Natural killer cell treated with Interleukin-12 subunit alpha and Interleukin-12 subunit beta and Interleukin-15 and Interleukin-18, amount 100 ng/mL, for 72 hours (primary cell): ENCODE data around the gene SLC38A11. TPM values are rescaled to one million over a fixed set of nuclear protein-coding genes. Genes with fewer than 3 reads are reported as not detected.

Experiments
- ATAC-seq, 2 donors: fragments of 150-1000 bp; cut with Tn5 transposase in 1 of 2; sonication (Bioruptor Pico), chemical (Tn5 transposase) in 1 of 2; 2 replicates each; pipeline ENCODE4 v1.10.0; 2021
- DNase-seq: peaks from one replicate; pipeline ENCODE4 v3.0.0; 2022; ENCODE audit warnings: low spot score
- H3K27ac Mint-ChIP-seq, 2 donors: 1 replicate in 1 of 2; 2 replicates in 1 of 2; pipeline ENCODE4 v1.8.0; 2022; ENCODE audit warnings: mixed read lengths in 2 of 2, mild to moderate bottlenecking in 1 of 2, moderate library complexity in 1 of 2
- H3K27me3 Mint-ChIP-seq, 2 donors: 1 replicate in 1 of 2; 2 replicates in 1 of 2; pipeline ENCODE4 v1.8.0; 2022; ENCODE audit warnings: mixed read lengths in 2 of 2
- H3K36me3 Mint-ChIP-seq: one replicate; pipeline ENCODE4 v1.8.0; 2022; ENCODE audit warnings: mixed read lengths
- H3K4me1 Mint-ChIP-seq, 2 donors: 1 replicate in 1 of 2; 2 replicates in 1 of 2; pipeline ENCODE4 v1.8.0; 2022; ENCODE audit warnings: low read depth in 2 of 2, mixed read lengths in 2 of 2, mild to moderate bottlenecking in 1 of 2
- H3K4me3 Mint-ChIP-seq: one replicate; pipeline ENCODE4 v1.8.0; 2022; ENCODE audit warnings: mixed read lengths
- H3K9me3 Mint-ChIP-seq: 2 replicates; pipeline ENCODE4 v1.8.0; 2022; ENCODE audit warnings: mixed read lengths
- total RNA-seq, 2 donors: library from RNA; stranded (reverse); gene quantifications; one replicate each; pipeline ENCODE4 v1.2.3, GENCODE V29; 2022

SLC38A11 gene
- total RNA-seq, 2 donors from 2014 or later = not detected

DNA sequence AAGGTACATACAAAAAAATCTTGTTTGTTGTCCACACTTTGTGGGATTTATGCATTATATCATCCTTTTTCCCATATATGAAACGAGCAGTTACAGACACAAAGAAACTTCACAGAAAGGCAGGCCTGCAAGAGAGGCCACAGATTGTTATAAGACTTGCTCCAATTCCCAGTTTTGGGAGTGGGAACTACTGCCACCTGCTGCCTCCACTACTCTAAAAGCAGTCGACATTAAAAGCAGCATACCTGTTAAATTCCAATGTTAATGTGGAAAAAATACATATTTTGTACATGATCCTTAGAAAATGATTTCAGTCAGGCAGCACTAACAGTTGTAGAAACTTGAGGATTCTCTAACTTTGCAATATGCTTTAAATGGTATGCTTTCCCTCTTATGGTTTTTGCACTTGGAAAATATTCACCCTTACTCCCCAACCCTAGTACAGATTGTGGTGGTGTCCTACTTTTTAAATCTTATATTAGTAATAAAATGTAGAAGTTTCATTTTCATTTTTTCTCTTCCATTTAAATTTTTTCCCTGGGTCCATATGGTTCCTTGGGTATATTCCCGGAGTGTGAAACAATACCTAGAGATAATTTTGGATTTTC lies 37.9 kb downstream of the SLC38A11 start:
- Mint-ChIP-seq H3K27me3 (peaks cover 0 to 7% of the 10 kb centered on the region in 2 donors), H3K36me3 (no peaks in the 10 kb centered on the region), H3K9me3 (no peaks in the 10 kb centered on the region), H3K27ac (no peak overlapping the region), H3K4me1 (peaks cover 2 to 5% of the 10 kb centered on the region in 2 donors), H3K4me3 (no peak overlapping the region)
- ATAC-seq (no peak), DNase-seq (no peak)

GRCh38 chr2:164915566-164915965 lies 39.8 kb downstream of the SLC38A11 start:
- H3K27ac Mint-ChIP-seq = no peak overlapping the region
- H3K4me1 Mint-ChIP-seq = peaks cover 2 to 3% of the 10 kb centered on the region in 2 donors
- H3K9me3 Mint-ChIP-seq = no peaks in the 10 kb centered on the region
- H3K36me3 Mint-ChIP-seq = no peaks in the 10 kb centered on the region
- H3K4me3 Mint-ChIP-seq = no peak overlapping the region
- H3K27me3 Mint-ChIP-seq = peaks cover 0 to 7% of the 10 kb centered on the region in 2 donors
- no peak for DNase-seq
- no peak for ATAC-seq

DNA sequence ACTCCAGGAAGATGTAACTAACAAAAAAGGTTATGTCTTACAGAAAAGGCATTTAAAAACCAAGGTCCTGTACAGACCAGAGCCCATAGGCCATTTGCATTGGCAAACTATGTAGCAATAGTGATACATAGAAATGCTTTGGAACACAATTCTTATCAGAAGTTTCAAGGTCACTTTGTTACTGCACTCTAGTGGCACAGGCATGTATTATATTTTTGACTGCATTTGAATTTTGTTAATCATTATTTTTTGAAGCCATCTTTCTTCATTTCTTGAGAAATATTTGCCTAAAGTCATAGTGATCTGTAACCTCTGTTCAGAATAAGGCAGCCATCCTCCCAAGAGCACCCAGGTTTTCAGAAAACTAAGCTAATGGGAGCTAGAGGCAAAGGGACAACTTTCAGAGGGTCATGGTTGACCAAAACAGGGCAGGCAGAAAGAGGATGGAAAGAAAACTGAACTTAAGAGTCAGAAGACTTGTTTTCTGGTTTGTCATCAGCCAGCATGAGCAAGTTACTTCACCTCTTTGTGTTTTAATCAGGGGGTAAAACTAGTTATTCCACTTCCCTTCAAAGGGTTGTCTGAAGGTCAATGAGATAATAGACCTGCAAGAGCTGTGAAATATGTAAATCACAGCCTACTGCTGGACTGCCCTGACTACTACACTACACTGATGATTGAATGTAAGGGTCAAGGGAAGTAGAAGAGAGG lies 41.5 kb downstream of the SLC38A11 start:
- ATAC-seq = no peak
- H3K9me3 Mint-ChIP-seq = no peaks in the 10 kb centered on the region
- peaks cover 0 to 4% of the 10 kb centered on the region in 2 donors for H3K27me3 Mint-ChIP-seq
- H3K36me3 Mint-ChIP-seq = no peaks in the 10 kb centered on the region
- no peak overlapping the region for H3K4me3 Mint-ChIP-seq
- peaks cover 0 to 4% of the 10 kb centered on the region in 2 donors for H3K4me1 Mint-ChIP-seq
- no peak overlapping the region for H3K27ac Mint-ChIP-seq
- no peak for DNase-seq

GRCh38 chr2:164913011-164913410 lies 42.3 kb downstream of the SLC38A11 start:
- Mint-ChIP-seq H3K4me3 (no peak overlapping the region), H3K27ac (no peak overlapping the region)
- DNase-seq = no peak

GRCh38 chr2:164911832-164912231 lies 43.5 kb downstream of the SLC38A11 start:
- Mint-ChIP-seq H3K36me3 (no peaks in the 10 kb centered on the region), H3K27me3 (peaks cover 0 to 4% of the 10 kb centered on the region in 2 donors), H3K4me3 (no peak overlapping the region), H3K27ac (no peak overlapping the region), H3K9me3 (no peaks in the 10 kb centered on the region), H3K4me1 (peaks cover 0 to 4% of the 10 kb centered on the region in 2 donors)
- no peak for DNase-seq
- ATAC-seq = no peak

More at GRCh38 chr2:164913011-164913410, 42.3 kb downstream of the SLC38A11 start:
- no peaks in the 10 kb centered on the region for H3K36me3 Mint-ChIP-seq
- H3K9me3 Mint-ChIP-seq = no peaks in the 10 kb centered on the region
- H3K27me3 Mint-ChIP-seq = peaks cover 0 to 4% of the 10 kb centered on the region in 2 donors
- peaks cover 0 to 4% of the 10 kb centered on the region in 2 donors for H3K4me1 Mint-ChIP-seq
- no peak for ATAC-seq

- peaks cover 0 to 4% of the 10 kb centered on the region in 2 donors for H3K4me1 Mint-ChIP-seq
- no peaks in the 10 kb centered on the region for H3K9me3 Mint-ChIP-seq
- peaks cover 0 to 4% of the 10 kb centered on the region in 2 donors for H3K27me3 Mint-ChIP-seq
- DNase-seq (no peak), ATAC-seq (peak in 1 of 2 donors; percentile 52)
- H3K36me3 Mint-ChIP-seq = no peaks in the 10 kb centered on the region
- H3K27ac Mint-ChIP-seq = no peak overlapping the region
- no peak overlapping the region for H3K4me3 Mint-ChIP-seq
Observed at GRCh38 chr2:164910101-164910899, 45.0 kb downstream of the SLC38A11 start.

GRCh38 chr2:164906947-164907346 lies 48.4 kb downstream of the SLC38A11 start:
- ATAC-seq = no peak
- peaks cover 0 to 4% of the 10 kb centered on the region in 2 donors for H3K4me1 Mint-ChIP-seq
- H3K36me3 Mint-ChIP-seq = no peaks in the 10 kb centered on the region
- no peak overlapping the region for H3K27ac Mint-ChIP-seq
- no peaks in the 10 kb centered on the region for H3K9me3 Mint-ChIP-seq
- H3K27me3 Mint-ChIP-seq = no peaks in the 10 kb centered on the region
- no peak overlapping the region for H3K4me3 Mint-ChIP-seq
- no peak for DNase-seq

GRCh38 chr2:164905307-164905706 lies 50.0 kb downstream of the SLC38A11 start:
- ATAC-seq (no peak), DNase-seq (no peak)
- H3K4me1 Mint-ChIP-seq = peaks cover 0 to 4% of the 10 kb centered on the region in 2 donors
- H3K27me3 Mint-ChIP-seq = no peaks in the 10 kb centered on the region
- H3K36me3 Mint-ChIP-seq = no peaks in the 10 kb centered on the region
- H3K27ac Mint-ChIP-seq = no peak overlapping the region
- no peak overlapping the region for H3K4me3 Mint-ChIP-seq
- H3K9me3 Mint-ChIP-seq = no peaks in the 10 kb centered on the region

DNA sequence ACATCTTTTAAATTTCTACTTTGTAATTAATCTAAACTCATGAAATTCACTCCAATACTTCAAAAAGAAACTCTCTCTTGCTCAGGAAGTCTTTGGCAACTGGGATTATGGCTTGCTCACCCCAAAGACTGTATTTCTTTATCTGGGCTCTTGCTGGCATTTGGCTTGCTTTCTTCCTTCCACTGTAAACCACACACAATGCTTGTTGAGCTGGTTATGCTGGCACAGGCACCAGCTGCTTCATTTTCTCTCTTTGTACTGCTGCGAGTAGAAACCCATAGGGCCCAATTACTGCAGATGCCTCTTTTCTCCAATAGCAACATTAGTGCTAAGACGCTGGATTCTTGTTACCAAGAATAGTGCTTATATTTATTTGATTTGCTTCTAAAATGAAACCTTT lies 51.4 kb downstream of the SLC38A11 start:
- no peak for ATAC-seq
- no peaks in the 10 kb centered on the region for H3K4me1 Mint-ChIP-seq
- DNase-seq = no peak
- H3K27me3 Mint-ChIP-seq = no peaks in the 10 kb centered on the region
- H3K4me3 Mint-ChIP-seq = no peak overlapping the region
- H3K9me3 Mint-ChIP-seq = no peaks in the 10 kb centered on the region
- H3K27ac Mint-ChIP-seq = no peak overlapping the region
- no peaks in the 10 kb centered on the region for H3K36me3 Mint-ChIP-seq

- H3K9me3 Mint-ChIP-seq = no peaks in the 10 kb centered on the region
- no peak overlapping the region for H3K27ac Mint-ChIP-seq
- no peaks in the 10 kb centered on the region for H3K27me3 Mint-ChIP-seq
- ATAC-seq = no peak
- no peak for DNase-seq
- H3K4me3 Mint-ChIP-seq = no peak overlapping the region
- H3K4me1 Mint-ChIP-seq = no peaks in the 10 kb centered on the region
- no peaks in the 10 kb centered on the region for H3K36me3 Mint-ChIP-seq
Observed at GRCh38 chr2:164903204-164903603, 52.1 kb downstream of the SLC38A11 start.

- ATAC-seq (no peak), DNase-seq (no peak)
- peaks cover 8 to 12% of the 10 kb centered on the region in 2 donors for H3K4me1 Mint-ChIP-seq
- no peaks in the 10 kb centered on the region for H3K36me3 Mint-ChIP-seq
- H3K27ac Mint-ChIP-seq = no peak overlapping the region
- no peaks in the 10 kb centered on the region for H3K27me3 Mint-ChIP-seq
- H3K9me3 Mint-ChIP-seq = no peaks in the 10 kb centered on the region
- no peak overlapping the region for H3K4me3 Mint-ChIP-seq
Observed at GRCh38 chr2:164899121-164899520, 56.2 kb downstream of the SLC38A11 start.

GRCh38 chr2:164898475-164898874 lies 56.9 kb downstream of the SLC38A11 start:
- H3K4me1 Mint-ChIP-seq = peaks cover 8 to 12% of the 10 kb centered on the region in 2 donors
- no peak overlapping the region for H3K27ac Mint-ChIP-seq
- peak in 1 of 2 donors; percentile 33 for ATAC-seq
- no peaks in the 10 kb centered on the region for H3K27me3 Mint-ChIP-seq
- no peaks in the 10 kb centered on the region for H3K9me3 Mint-ChIP-seq
- no peak for DNase-seq
- no peaks in the 10 kb centered on the region for H3K36me3 Mint-ChIP-seq
- H3K4me3 Mint-ChIP-seq = no peak overlapping the region

DNA sequence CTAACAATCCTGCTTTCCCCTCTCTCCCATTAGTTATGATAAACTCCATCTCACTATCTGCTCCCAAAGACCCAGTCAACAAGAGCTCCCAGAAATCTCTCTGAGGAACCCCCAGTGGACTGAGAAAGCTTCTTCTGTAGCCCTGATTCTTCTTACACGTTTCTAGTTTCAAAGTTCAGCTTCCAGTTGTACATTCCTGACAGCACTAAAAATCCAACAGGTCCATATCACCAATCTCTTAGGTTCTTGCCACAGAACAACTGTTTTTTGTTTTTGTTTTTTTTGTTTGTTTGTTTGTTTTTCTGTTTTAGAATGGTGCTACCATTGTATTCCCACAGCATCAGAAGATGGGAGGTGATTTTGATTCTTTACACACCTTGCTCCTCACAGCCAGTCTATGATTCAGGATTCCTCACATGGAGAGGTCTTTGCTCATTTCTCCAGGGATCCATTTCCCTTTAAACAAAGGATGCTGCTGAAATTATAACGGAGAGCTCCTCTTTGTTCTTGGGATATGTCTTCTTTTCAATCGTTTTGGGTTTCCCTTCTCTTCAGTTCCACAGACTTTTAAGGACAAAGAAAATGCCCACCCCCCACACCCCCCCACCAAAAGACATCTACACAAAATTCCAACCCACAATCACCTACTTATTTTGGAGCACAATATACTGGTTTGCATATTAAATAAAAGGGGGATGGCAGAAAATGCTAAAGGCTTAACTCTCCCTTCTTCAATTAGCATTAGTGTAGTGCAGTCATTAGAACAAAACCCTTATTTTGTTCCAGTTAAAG lies 57.7 kb downstream of the SLC38A11 start:
- Mint-ChIP-seq H3K27ac (peak overlapping the region; percentile 11 to 46), H3K4me3 (no peak overlapping the region), H3K27me3 (peaks cover 0 to 3% of the 10 kb centered on the region in 2 donors), H3K36me3 (no peaks in the 10 kb centered on the region), H3K9me3 (no peaks in the 10 kb centered on the region), H3K4me1 (peaks cover 8 to 12% of the 10 kb centered on the region in 2 donors)
- DNase-seq = no peak
- no peak for ATAC-seq
